Heart left ventricle (tissue), 13 donors: Measurements from ENCODE around the gene NCAPD3.

Experiments
- POLR2A ChIP-seq, 2 donors: fragments of 450-650 bp; IDR thresholded peaks; one replicate each; pipeline ENCODE4 v1.6.1; 2017; ENCODE audit warnings: antibody characterized with exemption in 2 of 2, mild to moderate bottlenecking in 2 of 2, moderate library complexity in 2 of 2
- TF ChIP-seq, protein P1 (sequence below), 12 donors: fragments of 200-600 bp; sonication (generic) in 4 of 12; IDR thresholded peaks; one replicate each; pipeline versions ENCODE4 v1.5.0 to v1.8.0; 2018 to 2022; ENCODE audit warnings: antibody characterized with exemption in 12 of 12, mild to moderate bottlenecking in 5 of 12
- donor health status: ischemic (EF 13 %, LVEDD 7.1; RV severe dilation, severe dysfunction).
- donor health status: DM: no; HTN: yes; CAD: no.
- donor health status: DM: no; HTN: no; CAD: no.
- donor health status: ischemic (EF 25% LVEDD 6.9; RV normal size, moderate dysfunction).
- donor health status: ischemic (EF 25% LVEDD 5.7; RV mildly dilated, moderate dysfunction).
- donor health status: ischemic (EF 35%, LVEDD 5.7; RV mildly dilated, moderate dysfunction).
- donor health status: nonischemic (EF 11% LVEDD 7.7; RV severe dilation, severe dysfunction).
- donor health status: DM: yes; HTN: yes; CAD: no.
- donor health status: PGD.
- donor health status: ischemic (EF 29% LVEDD 5.4; RV normal size, mild dysfunction).
- donor health status: nonischemic (EF 23%, LVEDD 6.1; RV moderate dilation, normal function).

DNA sequence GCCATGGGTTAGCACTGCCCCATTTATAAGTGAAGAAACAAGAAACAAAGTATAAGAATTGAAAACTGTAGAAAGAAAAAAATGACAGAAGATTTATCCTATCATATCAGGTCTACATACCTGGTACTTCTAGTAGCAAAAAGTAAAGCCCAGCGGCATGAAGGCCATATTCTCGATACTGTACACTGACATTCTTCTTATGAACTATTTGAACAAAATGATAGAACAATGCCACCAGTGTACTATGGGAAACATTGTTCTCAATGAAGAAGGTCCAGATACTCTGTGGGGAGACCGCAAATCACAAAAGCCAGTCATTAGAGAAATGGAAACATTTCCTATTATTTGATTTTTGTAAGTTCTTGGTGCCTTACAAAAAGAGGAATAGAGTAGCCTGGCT lies 7.0 kb downstream of the NCAPD3 start:
- TF ChIP-seq, protein P1, sequence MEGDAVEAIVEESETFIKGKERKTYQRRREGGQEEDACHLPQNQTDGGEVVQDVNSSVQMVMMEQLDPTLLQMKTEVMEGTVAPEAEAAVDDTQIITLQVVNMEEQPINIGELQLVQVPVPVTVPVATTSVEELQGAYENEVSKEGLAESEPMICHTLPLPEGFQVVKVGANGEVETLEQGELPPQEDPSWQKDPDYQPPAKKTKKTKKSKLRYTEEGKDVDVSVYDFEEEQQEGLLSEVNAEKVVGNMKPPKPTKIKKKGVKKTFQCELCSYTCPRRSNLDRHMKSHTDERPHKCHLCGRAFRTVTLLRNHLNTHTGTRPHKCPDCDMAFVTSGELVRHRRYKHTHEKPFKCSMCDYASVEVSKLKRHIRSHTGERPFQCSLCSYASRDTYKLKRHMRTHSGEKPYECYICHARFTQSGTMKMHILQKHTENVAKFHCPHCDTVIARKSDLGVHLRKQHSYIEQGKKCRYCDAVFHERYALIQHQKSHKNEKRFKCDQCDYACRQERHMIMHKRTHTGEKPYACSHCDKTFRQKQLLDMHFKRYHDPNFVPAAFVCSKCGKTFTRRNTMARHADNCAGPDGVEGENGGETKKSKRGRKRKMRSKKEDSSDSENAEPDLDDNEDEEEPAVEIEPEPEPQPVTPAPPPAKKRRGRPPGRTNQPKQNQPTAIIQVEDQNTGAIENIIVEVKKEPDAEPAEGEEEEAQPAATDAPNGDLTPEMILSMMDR (IDR thresholded peaks at IDR 0.05) = no peak
- no peak for TF ChIP-seq POLR2A (IDR thresholded peaks at IDR 0.05)
